OCI-LY3 (cell line): ENCODE data around the gene TAOK2.
"Not testable (repeated sequence)": the region's sequence is repeated elsewhere in the genome, so short reads cannot be mapped to it uniquely, and the experiment has no call there.

Source experiments
- CTCF ChIP-seq: fragments of 200-600, 300-600 bp; sonication (generic); IDR thresholded peaks from 2 replicates; pipeline ENCODE4 v1.5.1; 2014; ENCODE audit warnings: antibody characterized with exemption, low read length, low read depth
- EZH2phosphoT487 ChIP-seq: fragments of 200-600 bp; shearing (Covaris generic); IDR thresholded peaks from 2 replicates; pipeline ENCODE4 v1.6.1; 2018; ENCODE audit warnings: antibody characterized with exemption, mixed run types, low read depth

- TF ChIP-seq CTCF, EZH2phosphoT487: not testable (repeated sequence)
These were observed 44.3 kb downstream of the TAOK2 start for GRCh38 chr16:30017937-30018336.
